K562 (cell line): ENCODE measurements around the gene ID2. TPM values are rescaled to one million over a fixed set of nuclear protein-coding genes. Genes with fewer than 3 reads are reported as not detected.

Source experiments
- ARNT ChIP-seq, 2 experiments: fragments of 450-650 bp; IDR thresholded peaks; 2 replicates each; pipeline ENCODE4 v1.6.1; 2016; ENCODE audit warnings: mild to moderate bottlenecking in 1 of 2
- CAMTA2 ChIP-seq: fragments of 250-450 bp; sonication (Bioruptor Pico); conservative IDR thresholded peaks from 2 replicates; pipeline ENCODE4 v1.5.1; 2022
- CSDE1 ChIP-seq, 2 experiments: fragments of 450-650 bp; IDR thresholded peaks; 2 replicates each; pipeline ENCODE4 v1.6.1; 2016; ENCODE audit warnings: mild to moderate bottlenecking in 1 of 2
- FIP1L1 ChIP-seq: fragments of 200-400 bp; formaldehyde crosslinking; IDR thresholded peaks from 2 replicates; pipeline ENCODE4 v1.6.1; 2018; ENCODE audit warnings: mild to moderate bottlenecking, low read depth, low read length; ENCODE audit not compliant: poor library complexity, severe bottlenecking
- IRF1 ChIP-seq: sonication (generic); formaldehyde crosslinking; IDR thresholded peaks from 2 replicates; pipeline ENCODE4 v1.8.0; 2022; ENCODE audit warnings: missing genetic modification reagents, mild to moderate bottlenecking, borderline replicate concordance
- KLF6 ChIP-seq: fragments of 250-450 bp; sonication (Bioruptor Pico); IDR thresholded peaks from 2 replicates; pipeline ENCODE4 v1.4.0; 2020; ENCODE audit warnings: mild to moderate bottlenecking, moderate library complexity, borderline replicate concordance
- MBD1 ChIP-seq: fragments of 250-450 bp; sonication (Bioruptor Pico); IDR thresholded peaks from 2 replicates; pipeline ENCODE4 v1.8.0; 2022; ENCODE audit warnings: inconsistent platforms
- POLR2AphosphoS5 ChIP-seq: IDR thresholded peaks from 2 replicates; pipeline ENCODE4 v1.6.1; 2011; ENCODE audit warnings: mild to moderate bottlenecking, low read depth, low read length, moderate library complexity; ENCODE audit not compliant: control insufficient read depth, insufficient read depth
- RB1 ChIP-seq: fragments of 450-650 bp; IDR thresholded peaks from 2 replicates; pipeline ENCODE4 v1.6.1; 2017; ENCODE audit warnings: low read depth, mild to moderate bottlenecking
- TARDBP ChIP-seq: fragments of 450-650 bp; IDR thresholded peaks from 2 replicates; pipeline ENCODE4 v1.6.1; 2016
- ZNF717 ChIP-seq: fragments of 250-450 bp; sonication (Bioruptor Pico); IDR thresholded peaks from 2 replicates; pipeline ENCODE4 v1.5.0; 2021
- polyA plus RNA-seq, 8 experiments: library from polyadenylated mRNA; depleted of rRNA in 4 of 8; stranded (reverse) in 5 of 8; unstranded in 3 of 8; fragments of >200 nt; fragmentation: Nextera tagmentation in 2 of 8; fragmentation: Illumina TruSeq in 1 of 8; extraction: Ambion mirVana in 2 of 8; extraction: Trizol in 1 of 8; gene quantifications; 2 replicates each; pipeline versions ENCODE4 v1.2.1 to v1.2.3, GENCODE V29; 2011 to 2014; ENCODE audit warnings: inconsistent platforms in 1 of 8, missing spikeins in 1 of 8
- total RNA-seq, 7 experiments: library from RNA; depleted of rRNA in 6 of 7; stranded (reverse); fragments of >200 nt in 6 of 7; fragmentation: Illumina TruSeq in 2 of 7; extraction: Trizol in 2 of 7; gene quantifications; 2 replicates each; pipeline versions ENCODE4 v1.2.1 to v1.2.3, GENCODE V29; 2011 to 2021; ENCODE audit warnings: low replicate concordance in 1 of 7
- TF ChIP-seq, protein P1 (sequence below): IDR thresholded peaks from 3 replicates; pipeline ENCODE4 v1.6.1; 2011; ENCODE audit warnings: borderline replicate concordance, mild to moderate bottlenecking, moderate library complexity; ENCODE audit not compliant: insufficient read length; ENCODE audit errors: extremely low read depth
- TF ChIP-seq, protein P2 (sequence below), 2 experiments: fragments of 450-650 bp; IDR thresholded peaks; 2 replicates each; pipeline ENCODE4 v1.6.1; 2016; ENCODE audit warnings: mild to moderate bottlenecking in 2 of 2, borderline replicate concordance in 1 of 2, low read depth in 1 of 2, moderate library complexity in 1 of 2

Gene ID2
- total and polyA plus RNA-seq, 9 of the 15 experiments (the other 6 are each of a cell fraction or from before 2014, with no cell fraction given) = 8.0 to 35.7 (median 16.6) TPM

DNA sequence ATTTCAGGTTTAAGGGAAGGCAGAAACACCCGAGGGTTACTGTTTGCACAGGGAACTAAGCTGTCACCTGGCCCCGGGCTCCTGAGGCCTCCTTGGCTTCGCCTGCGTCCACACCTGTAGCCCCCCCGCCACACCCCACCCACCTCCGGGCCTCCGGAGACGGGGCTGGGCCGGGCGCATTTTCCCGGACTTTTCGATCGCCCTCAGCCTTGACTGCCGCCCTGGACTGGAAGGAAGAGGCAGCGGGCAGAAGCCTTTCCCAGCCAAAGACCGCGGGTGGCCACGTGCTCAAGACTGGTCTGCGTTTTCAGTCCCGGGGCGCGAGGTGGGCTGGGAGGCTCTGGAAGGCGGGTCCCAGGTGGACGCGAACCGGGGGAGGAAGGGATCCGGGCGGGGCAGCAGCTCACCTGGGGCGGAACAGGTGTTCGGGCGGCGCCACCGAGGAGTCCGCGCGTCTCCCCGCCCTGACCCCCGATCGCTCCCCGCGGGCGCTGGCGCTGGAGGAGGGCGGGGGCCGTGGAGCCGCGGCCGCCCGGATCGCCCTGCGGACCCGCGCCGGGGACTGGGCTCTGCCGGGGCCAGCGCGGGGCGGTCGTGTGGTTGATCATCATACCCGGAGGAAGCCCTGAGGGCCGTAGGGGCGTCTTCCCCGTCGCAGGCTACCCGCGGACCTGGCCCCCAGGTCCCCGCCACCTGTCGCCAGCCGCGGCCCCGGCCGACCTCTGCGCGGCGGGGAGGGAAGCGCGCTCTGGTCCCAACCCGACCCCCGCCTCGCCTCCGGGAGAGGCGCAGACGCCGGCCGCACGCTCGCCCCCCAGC lies 3.2 kb downstream of the ID2 start (continued):
- no peak for TF ChIP-seq ARNT (IDR thresholded peaks at IDR 0.05)
- TF ChIP-seq CSDE1 (IDR thresholded peaks at IDR 0.05) = no peak
- peak; percentile 25 for TF ChIP-seq FIP1L1
- TF ChIP-seq ZNF717 (CRISPR knock-in tag) = no peak
- no peak for TF ChIP-seq RB1
- TF ChIP-seq, protein P1, sequence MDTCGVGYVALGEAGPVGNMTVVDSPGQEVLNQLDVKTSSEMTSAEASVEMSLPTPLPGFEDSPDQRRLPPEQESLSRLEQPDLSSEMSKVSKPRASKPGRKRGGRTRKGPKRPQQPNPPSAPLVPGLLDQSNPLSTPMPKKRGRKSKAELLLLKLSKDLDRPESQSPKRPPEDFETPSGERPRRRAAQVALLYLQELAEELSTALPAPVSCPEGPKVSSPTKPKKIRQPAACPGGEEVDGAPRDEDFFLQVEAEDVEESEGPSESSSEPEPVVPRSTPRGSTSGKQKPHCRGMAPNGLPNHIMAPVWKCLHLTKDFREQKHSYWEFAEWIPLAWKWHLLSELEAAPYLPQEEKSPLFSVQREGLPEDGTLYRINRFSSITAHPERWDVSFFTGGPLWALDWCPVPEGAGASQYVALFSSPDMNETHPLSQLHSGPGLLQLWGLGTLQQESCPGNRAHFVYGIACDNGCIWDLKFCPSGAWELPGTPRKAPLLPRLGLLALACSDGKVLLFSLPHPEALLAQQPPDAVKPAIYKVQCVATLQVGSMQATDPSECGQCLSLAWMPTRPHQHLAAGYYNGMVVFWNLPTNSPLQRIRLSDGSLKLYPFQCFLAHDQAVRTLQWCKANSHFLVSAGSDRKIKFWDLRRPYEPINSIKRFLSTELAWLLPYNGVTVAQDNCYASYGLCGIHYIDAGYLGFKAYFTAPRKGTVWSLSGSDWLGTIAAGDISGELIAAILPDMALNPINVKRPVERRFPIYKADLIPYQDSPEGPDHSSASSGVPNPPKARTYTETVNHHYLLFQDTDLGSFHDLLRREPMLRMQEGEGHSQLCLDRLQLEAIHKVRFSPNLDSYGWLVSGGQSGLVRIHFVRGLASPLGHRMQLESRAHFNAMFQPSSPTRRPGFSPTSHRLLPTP = no peak
- no peak for TF ChIP-seq IRF1
- TF ChIP-seq TARDBP = no peak
- TF ChIP-seq, protein P2, sequence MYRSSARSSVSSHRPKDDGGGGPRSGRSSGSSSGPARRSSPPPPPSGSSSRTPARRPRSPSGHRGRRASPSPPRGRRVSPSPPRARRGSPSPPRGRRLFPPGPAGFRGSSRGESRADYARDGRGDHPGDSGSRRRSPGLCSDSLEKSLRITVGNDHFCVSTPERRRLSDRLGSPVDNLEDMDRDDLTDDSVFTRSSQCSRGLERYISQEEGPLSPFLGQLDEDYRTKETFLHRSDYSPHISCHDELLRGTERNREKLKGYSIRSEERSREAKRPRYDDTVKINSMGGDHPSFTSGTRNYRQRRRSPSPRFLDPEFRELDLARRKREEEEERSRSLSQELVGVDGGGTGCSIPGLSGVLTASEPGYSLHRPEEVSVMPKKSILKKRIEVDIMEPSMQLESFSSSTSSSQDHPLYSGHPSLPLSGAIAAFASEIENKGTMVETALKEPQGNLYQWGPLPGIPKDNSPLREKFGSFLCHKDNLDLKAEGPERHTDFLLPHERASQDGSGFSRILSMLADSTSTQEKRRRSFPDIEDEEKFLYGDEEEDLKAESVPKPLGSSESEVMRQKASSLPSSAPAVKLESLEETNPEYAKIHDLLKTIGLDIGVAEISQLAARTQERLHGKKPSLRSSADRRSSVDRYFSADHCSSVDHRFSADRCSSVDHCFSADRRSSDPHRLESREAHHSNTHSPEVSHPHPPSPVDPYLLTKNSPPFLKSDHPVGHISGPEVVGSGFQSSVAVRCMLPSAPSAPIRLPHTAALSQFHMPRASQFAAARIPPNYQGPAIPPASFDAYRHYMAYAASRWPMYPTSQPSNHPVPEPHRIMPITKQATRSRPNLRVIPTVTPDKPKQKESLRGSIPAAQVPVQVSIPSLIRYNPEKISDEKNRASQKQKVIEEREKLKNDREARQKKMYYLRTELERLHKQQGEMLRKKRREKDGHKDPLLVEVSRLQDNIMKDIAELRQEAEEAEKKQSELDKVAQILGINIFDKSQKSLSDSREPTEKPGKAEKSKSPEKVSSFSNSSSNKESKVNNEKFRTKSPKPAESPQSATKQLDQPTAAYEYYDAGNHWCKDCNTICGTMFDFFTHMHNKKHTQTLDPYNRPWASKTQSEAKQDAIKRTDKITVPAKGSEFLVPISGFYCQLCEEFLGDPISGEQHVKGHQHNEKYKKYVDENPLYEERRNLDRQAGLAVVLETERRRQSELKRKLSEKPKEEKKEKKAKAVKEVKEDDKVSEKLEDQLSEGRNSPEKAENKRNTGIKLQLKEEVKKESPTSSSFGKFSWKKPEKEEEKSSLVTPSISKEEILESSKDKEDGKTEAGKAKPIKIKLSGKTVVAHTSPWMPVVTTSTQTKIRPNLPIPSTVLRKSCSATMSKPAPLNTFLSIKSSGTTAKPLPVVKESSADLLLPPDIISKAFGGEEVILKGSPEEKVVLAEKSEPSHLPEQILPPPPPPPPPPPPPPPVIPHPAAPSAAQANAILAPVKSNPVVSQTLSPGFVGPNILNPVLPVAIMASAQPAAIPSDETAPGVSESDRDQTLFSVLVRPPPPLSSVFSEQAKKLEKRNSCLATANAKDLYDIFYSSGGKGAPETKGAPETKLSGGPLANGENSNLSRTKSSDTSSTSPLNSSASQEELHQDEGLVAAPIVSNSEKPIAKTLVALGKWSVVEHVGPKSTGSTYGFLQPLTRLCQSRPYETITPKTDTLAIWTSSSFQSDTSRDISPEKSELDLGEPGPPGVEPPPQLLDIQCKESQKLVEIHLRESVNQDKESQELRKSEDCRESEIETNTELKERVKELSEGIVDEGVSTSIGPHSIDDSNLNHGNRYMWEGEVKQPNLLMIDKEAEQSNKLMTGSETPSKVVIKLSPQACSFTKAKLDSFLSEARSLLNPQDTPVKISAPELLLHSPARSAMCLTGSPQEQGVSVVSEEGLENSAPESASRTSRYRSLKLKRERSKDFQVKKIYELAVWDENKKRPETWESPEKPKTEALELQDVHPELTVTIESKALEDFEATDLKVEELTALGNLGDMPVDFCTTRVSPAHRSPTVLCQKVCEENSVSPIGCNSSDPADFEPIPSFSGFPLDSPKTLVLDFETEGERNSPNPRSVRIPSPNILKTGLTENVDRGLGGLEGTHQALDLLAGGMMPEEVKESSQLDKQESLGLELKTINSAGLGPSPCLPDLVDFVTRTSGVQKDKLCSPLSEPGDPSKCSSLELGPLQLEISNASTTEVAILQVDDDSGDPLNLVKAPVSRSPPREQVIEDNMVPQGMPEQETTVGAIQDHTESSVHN (IDR thresholded peaks at IDR 0.05; ENCODE audit: borderline replicate concordance in 1 of 2, low read depth in 1 of 2) = no peak
- TF ChIP-seq POLR2AphosphoS5 = no peak
- TF ChIP-seq MBD1 (CRISPR knock-in tag) = no peak
- TF ChIP-seq CAMTA2 (CRISPR knock-in tag) = peak; percentile 75; the same call in 1 of the 2 replicates
- TF ChIP-seq KLF6 (CRISPR knock-in tag) = no peak
